NCI-H226 (cell line): ENCODE data around the gene WDFY1.

ENCODE experiments used
- DNase-seq: peaks from one replicate; pipeline ENCODE4 v3.0.0-alpha.2; 2015

Gene WDFY1

GRCh38 chr2:223944703-223945531 is at the start of gene WDFY1:
Gene WDFY1, minus strand, starts transcription at chr2:223945335. Its CDS starts 51 bp downstream, at chr2:223945284.
- peak; percentile 92 for DNase-seq

- no peak for DNase-seq
Measured at GRCh38 chr2:223994562-223995162, 49.5 kb upstream of the WDFY1 start.

- DNase-seq = peak; percentile 48
Measured at GRCh38 chr2:223993634-223994232, 48.6 kb upstream of the WDFY1 start.

DNA sequence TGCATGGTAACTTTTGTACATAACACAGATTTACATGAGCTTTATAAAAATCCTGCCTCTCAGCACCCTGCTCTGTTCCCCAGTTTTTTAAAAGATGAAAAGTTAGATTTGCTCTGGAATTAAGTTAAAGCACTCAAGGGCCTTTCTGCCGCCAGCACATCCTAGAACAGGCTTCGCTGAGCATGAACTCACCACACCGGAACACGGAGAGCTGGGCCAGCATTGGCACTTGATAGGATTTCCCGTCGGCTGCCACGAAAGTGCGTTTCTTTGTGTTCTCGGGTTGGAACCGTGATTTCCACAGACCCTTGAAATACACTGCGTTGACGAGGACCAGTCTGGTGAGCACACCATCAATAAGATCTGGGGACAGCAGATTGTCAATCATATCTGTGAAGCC is 46.5 kb upstream of the WDFY1 start:
- DNase-seq = no peak

DNA sequence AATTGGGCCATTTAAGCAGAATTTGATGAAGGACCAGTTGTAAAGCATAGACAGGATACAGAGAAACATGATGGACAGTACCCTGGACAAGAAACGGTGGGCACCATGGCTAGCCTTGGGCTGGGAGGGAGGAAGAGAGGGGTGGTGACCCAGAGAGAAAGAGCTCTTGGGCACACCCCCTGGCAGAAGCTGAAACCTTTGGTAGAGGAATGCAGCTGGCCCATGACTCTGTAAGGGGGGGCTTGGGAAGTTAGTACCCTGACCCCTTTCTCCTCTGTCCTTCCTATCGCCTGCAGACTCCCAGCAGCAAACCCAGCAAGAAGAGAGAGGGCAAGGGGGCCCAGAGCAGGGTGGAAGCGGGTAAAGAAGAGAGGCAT is 44.7 kb upstream of the WDFY1 start:
- DNase-seq = no peak

GRCh38 chr2:223989206-223989855 is 44.2 kb upstream of the WDFY1 start:
- no peak for DNase-seq

GRCh38 chr2:223981241-223981640 is 36.1 kb upstream of the WDFY1 start:
- no peak for DNase-seq

DNA sequence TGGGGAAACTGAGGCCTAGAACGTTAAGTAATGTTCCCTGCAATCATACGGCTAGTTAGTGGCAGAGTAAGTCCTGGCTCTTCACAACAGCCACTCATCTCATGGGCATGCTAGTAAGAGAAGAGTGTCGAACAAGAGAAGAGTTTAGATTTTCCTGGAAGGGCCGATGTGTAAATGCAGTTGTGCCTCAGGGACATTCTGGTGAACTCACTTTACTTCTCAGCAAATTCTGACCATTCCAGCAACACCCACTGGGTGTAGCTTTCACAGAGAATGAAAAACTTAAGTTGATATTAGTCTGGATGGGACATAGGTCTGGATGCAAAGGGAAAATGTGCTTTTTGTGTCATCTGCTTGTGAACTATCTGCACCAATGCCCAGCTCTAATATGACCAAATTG is 35.7 kb upstream of the WDFY1 start:
- no peak for DNase-seq

DNA sequence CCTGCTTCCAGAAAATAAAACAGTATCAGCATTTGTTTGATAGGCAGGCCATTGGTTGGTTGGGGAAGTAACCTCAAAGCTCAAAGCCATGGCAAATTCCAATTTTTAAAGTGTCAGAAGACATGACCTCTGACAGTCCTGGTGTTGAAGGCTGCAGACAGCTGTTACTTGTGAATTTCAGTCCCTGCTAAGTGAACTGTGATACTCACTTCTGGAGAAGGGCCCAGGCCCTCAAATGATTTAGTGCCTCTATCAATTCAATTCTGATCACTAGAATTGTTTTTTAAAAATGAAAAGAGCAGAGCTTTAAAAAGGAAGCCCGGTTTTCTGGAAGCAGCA is 35.2 kb upstream of the WDFY1 start:
- no peak for DNase-seq

DNA sequence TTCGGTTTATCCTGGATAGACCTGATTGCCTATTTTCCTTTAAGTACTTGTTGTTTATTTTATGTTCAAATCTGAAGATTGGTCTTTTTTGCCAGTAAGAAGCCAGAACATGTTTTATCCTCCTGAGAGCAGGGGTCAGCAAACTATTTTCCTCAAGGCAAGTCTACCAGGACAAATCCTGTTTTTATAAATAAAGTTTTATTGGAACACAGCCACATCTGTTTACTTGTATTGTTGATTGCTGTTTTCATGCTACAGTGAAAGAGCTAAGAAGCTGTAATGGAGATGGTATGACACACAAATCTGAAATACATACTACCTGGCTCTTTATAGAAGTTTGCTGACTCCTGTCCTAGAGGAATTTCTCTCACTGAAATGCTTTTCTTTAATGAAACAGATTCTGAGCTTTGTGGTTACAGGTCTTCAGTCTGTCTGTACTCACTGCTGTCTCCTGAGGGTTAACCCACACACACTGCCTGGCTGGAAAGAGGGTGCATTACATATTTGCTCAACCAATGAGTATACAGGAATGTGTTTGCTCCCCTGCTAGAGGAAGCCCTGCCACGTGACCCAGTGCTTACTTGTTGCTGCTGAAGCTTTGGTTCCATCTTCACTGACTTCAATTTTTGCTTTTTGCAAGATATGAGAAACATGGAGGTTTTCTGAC is 34.7 kb upstream of the WDFY1 start:
- no peak for DNase-seq

DNA sequence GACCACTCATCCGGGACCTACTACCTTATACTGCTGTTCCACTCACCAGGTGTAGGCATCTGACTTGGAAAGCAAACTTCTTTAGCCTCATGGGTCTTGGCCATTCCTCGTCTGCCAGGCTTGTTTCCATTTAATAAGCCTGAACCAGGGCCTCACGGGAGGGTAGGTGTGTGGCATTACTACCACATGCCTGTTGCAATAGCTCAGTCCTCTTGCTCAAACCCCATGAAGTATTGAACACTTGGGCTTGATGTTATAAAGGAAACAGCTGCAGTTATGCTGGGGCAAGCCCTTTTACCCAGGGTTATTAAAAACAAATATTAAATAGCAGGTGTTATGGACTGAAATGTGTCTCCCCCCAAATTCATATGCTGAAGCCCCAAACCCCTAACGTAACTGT is 33.3 kb upstream of the WDFY1 start:
- DNase-seq = no peak

GRCh38 chr2:223976635-223977226 is 31.6 kb upstream of the WDFY1 start:
- no peak for DNase-seq

DNA sequence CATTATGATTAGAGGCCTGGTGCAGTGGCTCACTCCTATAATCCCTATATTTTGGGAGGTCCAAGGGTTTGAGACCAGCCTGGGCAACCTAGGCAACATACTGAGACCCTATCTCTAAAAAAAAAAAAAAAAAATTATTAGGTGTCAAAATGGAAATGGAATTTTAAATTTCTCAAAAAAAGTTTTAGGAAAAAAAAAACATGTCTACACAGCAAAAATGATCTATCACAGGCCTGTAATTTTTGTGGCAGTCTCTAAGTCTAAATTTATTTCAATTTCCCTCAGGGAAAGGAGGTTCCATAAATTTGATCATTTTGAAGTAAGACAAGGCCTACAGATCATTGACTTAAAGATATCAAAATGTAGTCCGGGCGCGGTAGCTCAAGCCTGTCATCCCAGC is 28.5 kb upstream of the WDFY1 start:
- no peak for DNase-seq

DNA sequence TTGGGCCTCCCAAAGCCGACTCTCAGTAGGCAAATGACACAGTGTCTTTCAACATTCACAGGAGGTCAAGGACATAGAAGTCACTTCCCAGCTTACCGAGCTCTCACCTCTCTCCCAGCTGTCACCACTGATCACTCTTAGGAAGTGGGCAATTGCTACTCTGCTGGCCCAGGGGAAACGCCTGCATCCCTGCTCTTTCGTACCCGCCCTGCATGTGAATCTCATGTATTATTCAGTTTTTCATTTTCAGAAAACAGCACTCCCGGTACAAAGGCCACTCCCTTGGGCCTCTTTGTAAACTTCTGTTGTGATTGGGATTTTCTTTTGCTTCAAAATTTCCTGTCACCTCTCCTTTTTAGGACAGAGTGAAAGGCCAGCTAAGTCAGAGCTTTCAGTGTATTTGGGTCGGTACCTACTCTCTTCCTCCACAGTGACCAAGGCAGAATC is 27.5 kb upstream of the WDFY1 start:
- DNase-seq = no peak

DNA sequence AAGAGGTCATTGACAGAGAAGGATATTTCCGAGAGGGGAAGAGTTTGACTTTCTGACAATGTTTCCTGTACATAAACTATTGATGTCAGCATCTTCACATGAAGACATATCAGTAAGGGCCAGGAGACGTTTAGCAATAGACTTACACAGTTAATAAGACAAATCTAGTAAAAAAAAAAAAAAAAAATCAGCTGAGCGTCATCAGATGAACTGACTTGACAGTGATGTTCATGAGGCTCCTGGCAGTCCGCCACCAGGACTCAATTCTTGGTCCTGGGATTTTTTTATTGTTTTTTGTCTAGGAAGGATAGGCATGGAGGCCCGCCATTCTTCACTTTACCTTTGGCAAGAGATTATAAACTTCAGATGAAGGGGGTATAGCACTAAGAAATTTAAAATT is 26.6 kb upstream of the WDFY1 start:
- DNase-seq = no peak

GRCh38 chr2:223970343-223971128 is 25.4 kb upstream of the WDFY1 start:
- DNase-seq = no peak

- DNase-seq = no peak
Measured at GRCh38 chr2:223969856-223970255, 24.7 kb upstream of the WDFY1 start.

GRCh38 chr2:223969315-223969714 is 24.2 kb upstream of the WDFY1 start:
- no peak for DNase-seq

GRCh38 chr2:223967981-223968380 is 22.8 kb upstream of the WDFY1 start:
- DNase-seq = no peak

DNA sequence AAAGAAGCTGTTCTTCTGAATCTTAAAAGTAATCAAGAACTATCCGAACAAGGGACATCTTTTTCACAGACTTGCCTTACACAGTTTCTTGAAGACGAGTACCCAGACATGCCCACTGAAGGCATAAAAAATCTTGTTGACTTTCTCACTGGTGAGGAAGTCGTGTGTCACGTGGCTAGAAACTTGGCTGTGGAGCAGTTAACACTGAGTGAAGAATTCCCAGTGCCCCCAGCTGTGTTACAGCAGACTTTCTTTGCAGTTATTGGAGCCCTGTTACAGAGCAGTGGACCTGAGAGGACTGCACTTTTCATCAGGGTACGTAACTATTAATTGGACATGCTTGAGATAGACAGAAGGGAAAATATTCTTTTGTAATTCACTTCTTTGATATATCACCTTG is 14.6 kb upstream of the WDFY1 start:
- no peak for DNase-seq

DNA sequence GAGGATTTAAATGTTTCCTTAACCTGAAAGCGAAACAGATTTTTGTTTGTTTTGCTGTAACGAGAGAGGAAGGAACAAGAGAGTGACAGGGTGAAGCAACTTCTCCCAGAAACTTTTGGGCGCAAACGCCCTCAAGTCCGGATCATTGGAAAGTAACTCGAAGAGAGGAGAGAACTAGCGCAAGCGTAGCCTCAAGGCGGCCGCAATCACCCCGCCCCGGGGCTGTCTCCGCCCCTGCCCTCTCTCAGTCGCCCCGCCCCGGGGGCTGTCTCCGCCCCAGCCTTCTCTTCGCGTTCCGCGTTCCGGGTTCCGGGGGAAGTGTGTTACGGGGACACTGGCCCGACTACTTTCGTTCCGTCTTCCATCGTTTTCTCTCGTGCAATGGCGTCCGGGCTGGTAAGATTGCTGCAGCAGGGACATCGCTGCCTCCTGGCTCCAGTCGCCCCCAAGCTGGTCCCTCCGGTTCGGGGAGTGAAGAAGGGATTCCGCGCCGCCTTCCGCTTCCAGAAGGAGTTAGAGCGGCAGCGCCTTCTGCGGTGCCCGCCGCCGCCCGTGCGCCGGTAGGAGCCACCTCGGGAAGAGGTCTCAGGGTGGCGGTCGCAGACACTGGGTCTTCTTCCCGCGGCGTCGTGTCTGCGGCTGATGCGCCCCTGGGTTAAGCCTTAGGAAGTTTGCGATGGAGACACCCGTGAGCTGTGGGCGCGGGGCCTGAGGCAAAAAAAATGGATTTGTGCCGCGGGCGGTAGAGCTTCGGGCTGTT is 12.1 kb upstream of the WDFY1 start, which contains the start of gene MRPL44:
MRPL44 (plus strand) TSS at position 372 of the 760 bp plus-strand sequence; CDS start at position 382, 10 bp downstream.
- DNase-seq = peak; percentile 92
